Panc1 (cell line): Measurements from ENCODE around the gene EPB41L4B. TPM values are rescaled to one million over a fixed set of nuclear protein-coding genes. Genes with fewer than 3 reads are reported as not detected.

Experiments
- ATAC-seq: fragments of 200-7000 bp; cut with Tn5 transposase; 2 replicates; pipeline ENCODE4 v1.9.1; 2020; ENCODE audit warnings: mild to moderate bottlenecking, moderate library complexity
- BruUV-seq: library from RNA; stranded (reverse); fragments of 400-500 nt; replicated peaks from 2 replicates; lab custom pipeline; 2021; lab: Mats Ljungman, UMichigan
- CTCF ChIA-PET: fragments of 300-600 bp; sonication (Branson Sonifier 250); formaldehyde crosslinking; loops from one replicate; lab custom pipeline; 2022; ENCODE audit warnings: antibody characterized with exemption; lab: Charles Lee
- POLR2A ChIA-PET: fragments of 300-600 bp; sonication (Branson Sonifier 250); formaldehyde crosslinking; loops from one replicate; lab custom pipeline; 2022; ENCODE audit warnings: antibody characterized with exemption; lab: Charles Lee
- DNase-seq: peaks from one replicate; pipeline ENCODE4 v3.0.0-alpha.2; 2010; ENCODE audit warnings: low read depth, low spot score
- H3K27ac ChIP-seq: 2 replicates; pipeline ENCODE4 v1.5.1; 2011; ENCODE audit warnings: mild to moderate bottlenecking, low read length, inconsistent platforms
- H3K27me3 ChIP-seq: fragments of 200-500 bp; sonication (Bioruptor generic); 2 replicates; pipeline ENCODE4 v1.6.0; 2014; ENCODE audit warnings: low read length, inconsistent platforms; ENCODE audit not compliant: control insufficient read depth, insufficient read depth
- H3K36me3 ChIP-seq: fragments of 200-500 bp; sonication (Bioruptor generic); 2 replicates; pipeline ENCODE4 v1.5.1; 2014; ENCODE audit warnings: inconsistent platforms, mild to moderate bottlenecking, low read length, moderate library complexity; ENCODE audit not compliant: control insufficient read depth, insufficient read depth
- H3K4me1 ChIP-seq: 2 replicates; pipeline ENCODE4 v1.5.1; 2011; ENCODE audit warnings: inconsistent platforms, mild to moderate bottlenecking, low read length, moderate library complexity; ENCODE audit not compliant: control insufficient read depth, insufficient read depth
- H3K4me3 ChIP-seq, 2 experiments: 2 replicates each; pipeline ENCODE4 v1.5.1; 2011 to 2012; ENCODE audit warnings: low read depth in 2 of 2, low read length in 2 of 2, mild to moderate bottlenecking in 2 of 2, inconsistent platforms in 1 of 2, moderate library complexity in 1 of 2
- H3K9me3 ChIP-seq: fragments of 200-500 bp; sonication (Bioruptor generic); 2 replicates; pipeline ENCODE4 v1.5.1; 2014; ENCODE audit warnings: low read depth, mild to moderate bottlenecking, inconsistent platforms, low read length, moderate library complexity; ENCODE audit not compliant: control insufficient read depth, insufficient read depth
- POLR2AphosphoS5 ChIP-seq: IDR thresholded peaks from 2 replicates; pipeline ENCODE4 v1.6.1; 2012; ENCODE audit warnings: mild to moderate bottlenecking, low read depth, low read length, moderate library complexity
- SIN3A ChIP-seq: IDR thresholded peaks from 2 replicates; pipeline ENCODE4 v1.6.1; 2012; ENCODE audit warnings: low read depth, mild to moderate bottlenecking, low read length, moderate library complexity, borderline replicate concordance; ENCODE audit not compliant: insufficient read depth
- TCF7L2 ChIP-seq: IDR thresholded peaks from 2 replicates; pipeline ENCODE4 v1.6.1; 2011; ENCODE audit warnings: mild to moderate bottlenecking, low read depth, low read length, inconsistent platforms
- in situ Hi-C: cut with HindIII; loops from 2 replicates; pipeline ENCODE4 v1.10.0; 2016; ENCODE audit warnings: low sequenced_read_pairs, low pct_unique_long_range_greater_than_20kb
- intact Hi-C: fragments of 100-400 bp; cut with micrococcal nuclease; formaldehyde crosslinking; loops from one replicate; pipeline ENCODE4 v1.10.0; 2022; ENCODE audit not compliant: unreplicated experiment
- total RNA-seq: library from RNA; stranded (reverse); gene quantifications from one replicate; pipeline ENCODE4 v1.2.1, GENCODE V29; 2021; ENCODE audit not compliant: unreplicated experiment
- TF ChIP-seq, protein P1 (sequence below): fragments of 450-650 bp; IDR thresholded peaks from 2 replicates; pipeline ENCODE4 v1.5.1; 2017; ENCODE audit warnings: mild to moderate bottlenecking
- TF ChIP-seq, protein P2 (sequence below), 2 experiments: IDR thresholded peaks; 2 replicates each; pipeline ENCODE4 v1.6.1; 2011 to 2012; ENCODE audit warnings: low read depth in 2 of 2, control low read depth in 1 of 2, low read length in 1 of 2, mild to moderate bottlenecking in 1 of 2, moderate library complexity in 1 of 2; ENCODE audit not compliant: insufficient read depth in 1 of 2

The EPB41L4B gene
- total RNA-seq, 1 experiment from 2014 or later: 27.8 TPM

DNA sequence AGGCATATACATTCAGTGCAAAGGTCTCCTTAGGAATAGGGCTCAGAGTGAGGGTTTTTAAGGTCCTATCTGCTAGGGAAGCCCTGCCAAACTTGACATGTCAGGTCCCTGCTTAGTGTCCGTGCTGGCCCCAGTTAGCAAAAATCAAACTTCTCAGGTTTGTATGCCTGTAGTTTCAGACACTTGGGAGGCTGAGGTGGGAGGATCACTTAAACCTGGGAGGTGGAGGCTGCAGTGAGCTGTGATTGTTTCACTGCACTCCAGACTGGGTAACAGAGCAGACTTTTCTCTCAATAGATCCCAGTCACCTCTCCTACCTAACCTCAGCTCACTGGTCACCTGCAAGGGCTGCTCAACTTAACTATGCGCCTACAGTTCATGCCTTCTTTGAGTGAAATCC is 182.4 kb downstream of the EPB41L4B start:
- intact Hi-C loops: no loop called here
- H3K4me3 ChIP-seq: no peak overlapping the region
- H3K9me3 ChIP-seq: no peaks in the 10 kb centered on the region
- H3K4me1 ChIP-seq: no peaks in the 10 kb centered on the region
- TF ChIP-seq TCF7L2 (no peak), SIN3A (no peak), POLR2AphosphoS5 (no peak)
- TF ChIP-seq, protein P1, sequence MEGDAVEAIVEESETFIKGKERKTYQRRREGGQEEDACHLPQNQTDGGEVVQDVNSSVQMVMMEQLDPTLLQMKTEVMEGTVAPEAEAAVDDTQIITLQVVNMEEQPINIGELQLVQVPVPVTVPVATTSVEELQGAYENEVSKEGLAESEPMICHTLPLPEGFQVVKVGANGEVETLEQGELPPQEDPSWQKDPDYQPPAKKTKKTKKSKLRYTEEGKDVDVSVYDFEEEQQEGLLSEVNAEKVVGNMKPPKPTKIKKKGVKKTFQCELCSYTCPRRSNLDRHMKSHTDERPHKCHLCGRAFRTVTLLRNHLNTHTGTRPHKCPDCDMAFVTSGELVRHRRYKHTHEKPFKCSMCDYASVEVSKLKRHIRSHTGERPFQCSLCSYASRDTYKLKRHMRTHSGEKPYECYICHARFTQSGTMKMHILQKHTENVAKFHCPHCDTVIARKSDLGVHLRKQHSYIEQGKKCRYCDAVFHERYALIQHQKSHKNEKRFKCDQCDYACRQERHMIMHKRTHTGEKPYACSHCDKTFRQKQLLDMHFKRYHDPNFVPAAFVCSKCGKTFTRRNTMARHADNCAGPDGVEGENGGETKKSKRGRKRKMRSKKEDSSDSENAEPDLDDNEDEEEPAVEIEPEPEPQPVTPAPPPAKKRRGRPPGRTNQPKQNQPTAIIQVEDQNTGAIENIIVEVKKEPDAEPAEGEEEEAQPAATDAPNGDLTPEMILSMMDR: no peak
- TF ChIP-seq, protein P2, sequence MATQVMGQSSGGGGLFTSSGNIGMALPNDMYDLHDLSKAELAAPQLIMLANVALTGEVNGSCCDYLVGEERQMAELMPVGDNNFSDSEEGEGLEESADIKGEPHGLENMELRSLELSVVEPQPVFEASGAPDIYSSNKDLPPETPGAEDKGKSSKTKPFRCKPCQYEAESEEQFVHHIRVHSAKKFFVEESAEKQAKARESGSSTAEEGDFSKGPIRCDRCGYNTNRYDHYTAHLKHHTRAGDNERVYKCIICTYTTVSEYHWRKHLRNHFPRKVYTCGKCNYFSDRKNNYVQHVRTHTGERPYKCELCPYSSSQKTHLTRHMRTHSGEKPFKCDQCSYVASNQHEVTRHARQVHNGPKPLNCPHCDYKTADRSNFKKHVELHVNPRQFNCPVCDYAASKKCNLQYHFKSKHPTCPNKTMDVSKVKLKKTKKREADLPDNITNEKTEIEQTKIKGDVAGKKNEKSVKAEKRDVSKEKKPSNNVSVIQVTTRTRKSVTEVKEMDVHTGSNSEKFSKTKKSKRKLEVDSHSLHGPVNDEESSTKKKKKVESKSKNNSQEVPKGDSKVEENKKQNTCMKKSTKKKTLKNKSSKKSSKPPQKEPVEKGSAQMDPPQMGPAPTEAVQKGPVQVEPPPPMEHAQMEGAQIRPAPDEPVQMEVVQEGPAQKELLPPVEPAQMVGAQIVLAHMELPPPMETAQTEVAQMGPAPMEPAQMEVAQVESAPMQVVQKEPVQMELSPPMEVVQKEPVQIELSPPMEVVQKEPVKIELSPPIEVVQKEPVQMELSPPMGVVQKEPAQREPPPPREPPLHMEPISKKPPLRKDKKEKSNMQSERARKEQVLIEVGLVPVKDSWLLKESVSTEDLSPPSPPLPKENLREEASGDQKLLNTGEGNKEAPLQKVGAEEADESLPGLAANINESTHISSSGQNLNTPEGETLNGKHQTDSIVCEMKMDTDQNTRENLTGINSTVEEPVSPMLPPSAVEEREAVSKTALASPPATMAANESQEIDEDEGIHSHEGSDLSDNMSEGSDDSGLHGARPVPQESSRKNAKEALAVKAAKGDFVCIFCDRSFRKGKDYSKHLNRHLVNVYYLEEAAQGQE (IDR thresholded peaks at IDR 0.05; ENCODE audit: insufficient read depth in 1 of 2, low read depth in 2 of 2, low read length in 1 of 2): no peak
- H3K27ac ChIP-seq: no peak overlapping the region
- ATAC-seq (no peak), DNase-seq (no peak)
- no peaks in the 10 kb centered on the region for H3K36me3 ChIP-seq
- ChIA-PET CTCF (no interaction called here), POLR2A (no interaction called here)
- no TSS peak for BruUV-seq
- H3K27me3 ChIP-seq: no peaks in the 10 kb centered on the region
- in situ Hi-C loops: no loop called here

DNA sequence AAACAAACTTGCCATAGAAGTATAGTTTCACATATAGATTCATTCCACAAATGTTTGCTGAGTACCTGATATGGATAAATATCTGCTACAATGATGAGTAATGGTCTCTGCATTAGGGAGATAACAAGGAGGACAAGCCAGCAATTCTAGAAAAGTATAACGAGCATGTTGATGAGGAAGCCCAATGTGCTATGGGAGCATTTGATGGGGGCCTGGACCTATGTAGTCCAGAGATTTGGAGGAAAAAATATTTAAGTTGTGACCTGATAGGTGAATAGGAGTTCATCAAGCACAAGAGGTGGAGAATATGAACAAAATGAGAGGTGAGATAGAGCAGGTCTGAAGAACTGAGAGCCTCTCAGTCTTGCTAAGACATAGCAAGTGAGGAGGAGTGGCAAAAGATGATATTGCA is 186.7 kb downstream of the EPB41L4B start:
- no TSS peak for BruUV-seq
- ATAC-seq: no peak
- CTCF ChIA-PET: no interaction called here
- in situ Hi-C loops: no loop called here
- POLR2A ChIA-PET: no interaction called here
- H3K9me3 ChIP-seq: no peaks in the 10 kb centered on the region
- no peaks in the 10 kb centered on the region for H3K4me1 ChIP-seq
- H3K27ac ChIP-seq: no peak overlapping the region
- no peak for TF ChIP-seq SIN3A
- TF ChIP-seq, protein P1: no peak
- TF ChIP-seq TCF7L2: no peak
- TF ChIP-seq POLR2AphosphoS5: no peak
- TF ChIP-seq, protein P2 (IDR thresholded peaks at IDR 0.05; ENCODE audit: insufficient read depth in 1 of 2, low read depth in 2 of 2, low read length in 1 of 2): no peak
- H3K27me3 ChIP-seq: no peaks in the 10 kb centered on the region
- H3K36me3 ChIP-seq: no peaks in the 10 kb centered on the region
- DNase-seq: no peak
- no peak overlapping the region for H3K4me3 ChIP-seq
- intact Hi-C loops: no loop called here
